ENCODE data around the gene FTO.

FTO gene

DNA sequence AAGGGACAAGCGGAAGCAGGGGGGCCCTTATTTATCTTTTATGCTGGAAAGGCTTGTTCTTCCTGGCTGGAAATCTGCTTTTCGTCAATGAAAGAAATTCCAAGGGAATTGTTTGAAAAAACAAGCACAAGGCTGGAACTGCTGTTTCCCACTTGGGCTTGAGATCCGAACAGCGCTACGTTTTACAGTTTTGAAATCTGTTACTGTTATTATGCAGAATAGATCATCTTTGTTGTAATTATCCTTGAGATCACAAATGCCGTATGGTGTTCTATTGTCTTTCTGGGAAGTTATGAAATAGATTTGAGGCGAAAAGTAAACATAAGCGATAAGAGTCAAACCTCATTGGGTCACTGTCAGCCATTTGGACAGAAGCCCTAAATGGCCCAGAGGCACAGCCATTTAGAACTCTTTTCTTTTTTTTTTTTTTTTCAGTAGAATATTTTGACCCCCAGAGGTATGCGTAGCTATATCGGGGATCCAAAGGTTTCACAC lies 359.4 kb downstream of the FTO start:
- DNase-seq = no peak

DNA sequence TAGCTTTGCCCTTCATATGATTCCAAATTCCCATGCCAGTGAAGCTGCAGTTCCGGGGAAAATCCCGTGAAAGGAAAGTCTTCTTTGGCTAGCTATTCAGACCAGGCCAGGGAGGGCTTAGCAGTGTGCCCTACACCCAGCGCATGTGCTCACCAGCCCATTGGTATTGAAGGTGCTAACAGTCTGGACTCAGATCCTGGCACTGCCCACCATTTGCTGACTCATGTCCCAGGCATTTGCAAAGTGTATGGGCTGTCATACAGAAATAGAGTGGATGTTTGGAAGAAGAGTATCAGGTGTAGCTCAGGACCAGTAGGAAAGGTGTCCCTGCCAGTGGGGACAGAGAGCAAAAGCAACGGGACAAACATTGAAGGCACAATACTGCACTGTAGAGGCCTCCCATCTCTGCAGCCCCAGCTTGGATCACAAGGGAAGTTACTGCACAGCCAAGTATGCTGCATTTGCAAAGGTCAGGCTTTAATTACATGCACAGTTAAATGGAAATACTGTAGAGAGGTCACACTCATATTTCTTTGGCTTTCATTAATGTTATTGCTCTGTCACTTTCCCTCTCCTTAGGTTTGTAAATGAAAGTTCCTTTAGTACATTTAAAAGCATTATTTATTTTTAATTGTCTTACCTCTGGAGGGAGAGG lies 362.6 kb downstream of the FTO start:
- no peak for DNase-seq

DNA sequence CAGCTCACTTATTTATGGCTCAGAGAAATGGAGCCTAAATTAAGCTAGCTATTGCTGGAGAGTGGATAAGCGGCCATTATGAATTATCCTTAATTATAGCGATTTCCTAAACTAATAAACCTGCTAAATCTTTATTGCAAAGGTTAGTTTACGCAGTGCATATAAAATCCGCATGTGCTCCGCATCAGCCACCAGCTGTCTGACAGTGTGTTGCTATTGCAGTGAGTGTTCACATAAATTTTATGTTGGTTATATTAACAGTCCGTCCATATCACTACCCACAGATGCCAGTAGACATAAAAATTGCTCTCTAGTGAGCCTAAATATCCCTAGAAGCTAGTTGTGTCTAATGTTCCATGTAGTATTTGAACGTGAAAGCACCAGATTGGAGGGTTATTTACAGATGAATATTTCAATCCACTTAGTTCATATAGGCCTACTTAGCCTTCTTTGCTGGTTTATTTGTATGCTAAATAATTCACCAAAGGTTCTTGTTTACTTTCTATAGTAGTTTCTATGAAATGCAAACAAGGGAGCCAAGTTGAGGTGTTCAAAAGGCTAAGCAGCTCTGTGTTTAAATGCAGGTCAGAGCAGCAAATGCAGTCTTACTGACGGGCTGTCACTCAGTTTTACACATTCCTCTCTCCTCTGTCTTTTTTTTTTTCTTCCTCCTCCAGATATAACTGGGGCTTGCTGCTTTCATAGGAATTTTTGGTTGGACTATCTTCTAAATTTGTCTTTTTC lies 363.5 kb downstream of the FTO start:
- no peak for DNase-seq

DNA sequence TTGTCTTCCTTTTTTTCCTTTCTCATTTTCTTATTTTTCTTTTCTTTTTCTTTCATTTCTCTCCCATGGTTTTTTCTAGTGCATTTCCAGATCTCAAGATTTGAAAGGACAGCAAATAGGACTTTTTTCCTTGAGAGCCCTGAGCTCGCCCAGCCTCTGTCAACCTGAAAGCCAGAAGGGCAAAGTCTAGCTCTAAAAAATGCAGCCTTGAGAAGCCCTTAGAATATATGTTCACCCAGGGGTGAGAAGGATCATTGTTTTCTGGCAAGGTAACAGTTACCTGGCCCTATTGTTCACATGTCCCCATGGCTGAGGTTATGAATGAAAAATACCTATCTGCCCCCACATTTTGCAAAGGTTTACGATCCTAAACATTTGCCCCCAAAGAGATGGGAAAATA lies 364.3 kb downstream of the FTO start:
- no peak for DNase-seq

DNA sequence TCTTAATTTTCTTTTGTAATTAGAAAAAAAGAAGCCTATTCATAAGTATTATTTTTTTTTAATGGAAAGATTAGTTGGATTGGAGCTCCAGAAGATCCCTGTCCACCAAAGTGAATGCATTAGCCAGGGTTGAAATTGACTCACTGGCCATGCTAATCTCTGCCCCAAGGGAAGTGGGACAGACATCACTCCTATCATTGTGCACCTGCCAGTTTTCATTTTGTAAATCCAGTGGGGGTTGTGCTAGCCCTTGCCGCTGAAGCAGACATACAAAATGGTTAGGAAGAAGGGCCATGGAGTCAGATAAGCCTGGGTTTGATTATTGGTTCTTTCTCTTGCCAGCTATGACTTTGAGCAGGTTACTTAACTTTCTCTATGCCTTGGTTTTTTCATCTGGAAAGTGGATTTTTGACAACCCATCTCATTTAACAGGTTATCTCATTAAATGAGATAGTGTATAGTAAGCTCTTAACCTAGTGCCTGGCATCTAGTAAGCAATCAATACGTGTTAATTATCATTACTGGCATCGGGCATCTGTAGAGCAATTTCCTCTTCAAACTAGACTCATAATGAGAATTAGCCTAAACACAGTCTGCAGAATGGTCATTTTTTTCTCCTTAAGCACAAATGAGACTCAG lies 365.8 kb downstream of the FTO start:
- no peak for DNase-seq

DNA sequence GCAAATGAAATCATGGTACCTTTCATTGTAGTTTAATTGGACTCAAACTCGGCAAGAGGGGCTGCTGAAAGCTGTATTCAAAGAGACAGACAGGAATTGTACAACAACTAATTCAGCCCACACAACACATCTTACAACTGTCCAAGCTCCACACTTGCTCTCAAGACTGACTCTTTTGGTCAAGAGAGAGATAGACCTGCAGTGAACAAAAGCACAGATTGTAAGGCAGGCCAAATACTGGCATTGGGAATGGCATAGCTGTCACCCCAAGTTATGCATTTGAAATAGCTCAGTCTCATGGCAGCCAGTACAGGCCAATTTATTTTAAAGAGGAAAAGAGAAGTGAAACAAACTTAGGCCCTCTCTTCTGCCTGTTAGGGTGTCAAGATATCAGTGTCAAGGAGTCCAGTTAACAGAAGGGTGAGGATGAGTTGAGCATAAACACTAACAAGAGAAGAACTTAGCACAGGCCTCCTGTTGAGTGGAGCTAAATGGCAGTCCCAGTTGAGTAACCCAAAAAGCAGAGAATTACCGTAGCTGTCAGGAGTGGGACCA lies 366.9 kb downstream of the FTO start:
- no peak for DNase-seq

DNA sequence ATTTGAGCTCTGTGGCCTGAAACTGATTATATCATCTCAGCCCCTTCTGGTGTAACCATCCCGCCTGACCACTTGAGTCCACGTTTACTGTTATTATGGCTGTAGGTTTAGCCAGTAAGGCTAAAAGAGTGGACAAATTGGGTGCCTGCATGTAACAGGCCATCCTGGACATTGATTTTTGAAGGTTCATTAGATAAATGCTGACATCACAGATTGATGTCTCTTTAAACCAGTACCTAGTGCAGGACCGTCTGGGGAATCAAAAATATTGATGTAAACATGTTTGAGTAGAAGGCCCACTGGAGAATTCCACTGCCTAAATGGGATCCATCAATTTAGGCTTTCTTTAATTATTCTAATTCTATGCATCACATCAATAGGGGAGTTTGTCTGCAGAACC lies 367.6 kb downstream of the FTO start:
- DNase-seq = no peak

DNA sequence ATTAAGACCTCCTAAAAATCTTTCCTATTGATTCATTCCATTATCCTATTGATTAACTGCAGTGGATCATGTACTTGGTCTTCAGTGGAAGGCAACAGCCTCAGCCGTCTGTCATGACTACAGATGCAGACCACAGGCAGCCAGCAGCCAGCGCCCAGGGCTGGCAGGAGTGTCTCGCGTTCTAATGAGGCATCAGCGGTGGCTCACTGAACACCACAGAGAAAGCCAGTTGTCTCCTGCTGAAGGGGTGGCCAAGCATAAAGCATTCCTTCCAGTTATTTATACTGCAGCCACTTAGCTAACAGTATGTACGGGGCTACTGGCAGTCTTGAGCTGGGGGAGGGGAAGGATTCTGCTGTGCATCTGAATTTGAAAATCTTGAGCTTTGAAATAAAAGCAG lies 368.3 kb downstream of the FTO start:
- no peak for DNase-seq

DNA sequence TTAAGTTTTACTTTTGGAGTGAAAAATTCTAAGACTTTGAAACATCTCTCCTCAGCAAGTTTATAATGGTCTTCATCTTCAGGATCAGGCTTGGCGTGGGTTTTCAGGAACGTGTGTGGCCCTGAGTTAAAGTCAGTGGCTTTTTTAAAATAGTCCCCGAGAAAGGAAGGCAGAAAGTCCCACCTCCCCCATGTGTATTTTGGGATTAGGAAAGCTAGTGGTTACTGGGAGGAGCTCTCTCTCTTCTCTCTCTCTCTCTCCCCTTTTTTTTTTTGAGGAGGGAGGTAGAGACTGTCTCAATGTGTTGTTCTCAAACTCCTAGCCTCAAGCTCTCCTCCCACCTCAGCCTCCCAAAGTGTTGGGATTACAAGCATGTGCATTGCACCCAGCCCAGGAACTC lies 369.4 kb downstream of the FTO start:
- no peak for DNase-seq

DNA sequence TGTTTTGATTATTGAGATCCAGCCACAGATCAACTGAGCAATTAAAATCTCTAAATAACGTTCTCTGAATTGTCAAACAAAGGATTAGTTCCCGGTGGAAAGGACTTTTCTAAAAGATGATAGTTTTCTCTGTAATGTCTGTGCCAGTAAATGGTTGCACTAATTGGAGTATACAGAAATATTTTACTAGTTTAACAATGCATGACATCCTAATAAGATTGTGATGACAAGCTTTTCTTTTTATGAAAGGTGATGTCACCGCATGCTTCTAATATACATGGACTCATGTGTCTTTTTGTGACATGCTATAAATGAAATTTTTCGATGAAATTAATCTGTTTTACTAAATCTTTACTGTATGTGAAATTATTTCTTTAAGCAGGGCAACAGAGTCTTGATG lies 371.5 kb downstream of the FTO start:
- no peak for DNase-seq

DNA sequence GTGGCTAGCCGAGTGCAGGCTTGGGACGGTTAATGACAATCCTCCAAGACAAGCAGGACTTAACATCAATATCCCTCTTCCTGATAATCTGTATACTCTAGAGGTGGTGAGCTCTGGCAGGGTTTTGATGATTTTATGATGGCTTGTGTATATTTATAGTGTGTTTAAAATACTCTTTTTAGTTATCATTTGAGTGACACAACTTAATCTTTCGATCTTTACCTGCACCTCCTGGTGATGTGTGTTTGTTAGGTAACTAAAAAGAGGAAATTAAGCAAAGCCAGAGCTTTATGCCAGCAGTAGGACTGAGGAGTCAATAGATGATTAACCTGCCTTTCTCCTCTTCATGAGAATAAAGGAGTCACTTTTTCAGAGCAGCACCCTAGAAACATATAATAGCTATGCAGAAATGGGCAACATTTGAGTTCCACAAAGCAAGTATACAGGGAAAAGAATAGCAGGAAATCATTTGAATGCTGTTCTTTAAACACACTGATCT lies 372.1 kb downstream of the FTO start:
- no peak for DNase-seq

DNA sequence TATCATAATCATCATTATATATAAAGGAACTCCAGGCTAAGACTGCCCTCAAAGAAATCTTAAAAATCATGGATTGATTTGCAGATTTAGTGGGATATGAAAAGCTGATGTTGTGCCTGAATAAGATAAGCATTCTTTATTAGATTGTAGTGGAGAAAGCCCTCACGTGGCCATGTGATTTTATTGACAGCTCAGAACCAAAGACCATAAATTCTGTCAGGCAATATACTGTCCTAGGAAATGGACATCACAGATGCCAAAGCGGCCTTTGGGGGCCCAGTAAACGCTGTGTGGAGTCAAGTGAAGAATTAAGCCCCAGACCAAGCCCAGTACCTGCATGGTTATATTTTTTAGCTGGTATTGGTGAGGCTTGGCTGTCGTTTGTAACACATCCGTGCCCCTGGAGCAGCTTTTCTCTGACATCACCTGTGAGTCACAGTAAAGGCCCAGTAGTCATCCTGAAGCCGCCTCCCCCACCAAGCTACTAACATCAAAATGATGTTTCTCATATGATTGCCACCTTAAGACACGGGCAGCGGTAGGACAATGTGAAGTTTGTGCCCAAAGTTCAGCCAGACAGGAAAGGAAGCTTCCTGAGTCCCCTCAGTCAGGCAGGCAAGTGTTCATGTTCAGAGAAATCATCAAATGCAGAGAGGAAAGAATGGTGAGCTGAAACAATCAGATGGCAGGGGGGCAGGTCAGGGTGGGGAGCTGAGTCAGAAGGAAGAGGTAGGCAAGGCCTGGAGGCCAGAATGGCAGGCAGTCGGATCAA lies 373.3 kb downstream of the FTO start:
- DNase-seq = no peak

DNA sequence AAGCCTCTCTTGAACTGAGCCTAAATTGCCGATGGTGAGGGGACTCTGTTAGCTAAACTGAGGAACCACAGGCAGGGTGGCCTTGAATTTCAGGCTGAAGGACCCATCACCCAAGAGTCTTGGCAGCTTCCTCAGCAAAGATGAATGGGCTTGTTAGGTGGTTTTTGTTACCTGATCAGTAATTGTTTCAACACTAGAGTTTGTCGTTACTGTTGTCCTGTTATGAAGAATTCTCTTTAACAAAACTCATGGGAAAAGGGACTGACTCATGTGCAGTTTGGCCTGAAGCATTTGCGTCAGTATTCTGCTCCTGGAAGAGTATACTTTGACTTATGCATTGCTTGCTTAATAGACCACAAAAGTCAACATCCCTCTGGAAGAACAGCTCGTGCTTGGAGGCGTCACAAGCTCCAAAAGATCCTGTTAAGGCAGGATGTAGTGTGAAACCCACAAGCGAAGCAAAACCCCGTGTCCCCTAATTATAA lies 376.6 kb downstream of the FTO start:
- peak; percentile 80 for DNase-seq

DNA sequence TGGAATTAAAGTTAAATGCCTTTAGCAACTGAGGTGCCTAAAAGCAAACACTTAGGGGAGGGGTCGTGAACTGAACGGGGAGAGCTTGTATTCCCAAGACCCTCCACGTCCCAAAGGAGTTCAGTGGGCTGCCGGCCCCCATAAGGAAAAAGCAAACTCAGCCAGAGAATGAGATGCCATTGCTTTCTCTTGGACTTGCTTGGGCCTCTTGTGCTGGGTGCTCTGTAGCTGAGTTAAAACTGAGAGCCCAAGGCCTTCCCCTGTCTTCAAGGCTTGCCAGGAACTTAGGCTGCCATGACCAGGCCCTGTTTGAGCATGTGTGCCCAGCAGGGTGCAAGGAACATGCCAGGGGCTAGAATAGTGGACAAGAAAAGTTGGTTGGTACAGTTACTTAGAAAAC lies 382.8 kb downstream of the FTO start:
- DNase-seq = no peak

DNA sequence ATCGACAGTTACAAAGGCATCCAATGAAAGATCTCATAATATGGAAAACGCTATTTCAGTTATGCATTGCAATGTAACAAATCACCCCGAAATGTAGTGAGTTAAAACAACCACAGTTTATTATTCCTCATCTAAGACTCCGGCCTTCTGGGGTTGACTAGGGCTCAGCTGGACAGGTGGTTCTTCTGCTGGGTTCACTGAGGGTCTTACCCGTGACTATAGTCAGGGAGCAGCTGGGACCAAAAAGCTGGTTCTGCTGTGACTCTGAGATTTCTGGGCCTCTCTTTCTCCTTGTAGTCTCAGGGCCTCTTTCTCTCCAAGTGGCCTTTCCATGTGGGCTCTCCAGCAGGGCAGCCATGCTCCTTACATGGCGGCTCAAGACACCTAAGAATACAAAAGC lies 386.6 kb downstream of the FTO start:
- DNase-seq = no peak

DNA sequence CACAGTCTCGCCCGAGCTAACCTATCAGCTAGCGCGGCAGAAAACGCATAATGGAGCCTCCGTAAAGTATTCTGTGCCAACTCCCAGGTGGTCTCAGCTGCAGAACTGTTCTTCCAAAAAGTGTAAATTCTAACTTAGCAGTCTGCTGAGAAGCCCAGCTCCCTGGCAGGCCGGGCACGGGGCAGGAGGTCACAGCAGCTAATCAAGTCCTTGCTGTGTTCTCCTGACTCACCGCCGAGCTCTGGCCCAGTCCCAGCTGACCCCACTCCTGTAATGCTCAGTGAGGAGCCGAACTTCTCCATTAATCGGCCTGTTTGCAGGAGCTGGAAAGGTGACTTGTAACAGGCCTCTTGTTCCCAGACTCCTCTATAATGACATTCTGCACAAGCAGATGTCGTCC lies 389.3 kb downstream of the FTO start:
- no peak for DNase-seq

DNA sequence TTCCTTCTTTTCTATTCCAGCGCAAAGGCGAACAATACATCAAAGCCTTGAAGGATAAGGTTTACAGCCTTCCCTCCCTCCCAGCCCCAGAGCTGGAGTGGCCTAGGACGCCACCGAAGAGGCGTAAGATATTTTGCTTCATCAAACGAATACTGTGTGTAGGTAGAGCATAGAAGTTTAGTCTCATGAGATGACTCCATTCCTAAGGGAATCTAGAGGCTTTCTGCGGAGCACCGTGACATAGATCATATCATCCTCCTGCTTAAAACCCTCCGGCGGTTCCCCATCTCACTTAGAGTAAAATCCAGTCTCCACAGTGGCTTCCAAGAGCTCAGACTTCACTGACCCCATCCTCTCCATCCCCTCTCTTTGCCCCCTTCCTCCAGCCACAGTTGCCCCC lies 390.7 kb downstream of the FTO start:
- DNase-seq = no peak

DNA sequence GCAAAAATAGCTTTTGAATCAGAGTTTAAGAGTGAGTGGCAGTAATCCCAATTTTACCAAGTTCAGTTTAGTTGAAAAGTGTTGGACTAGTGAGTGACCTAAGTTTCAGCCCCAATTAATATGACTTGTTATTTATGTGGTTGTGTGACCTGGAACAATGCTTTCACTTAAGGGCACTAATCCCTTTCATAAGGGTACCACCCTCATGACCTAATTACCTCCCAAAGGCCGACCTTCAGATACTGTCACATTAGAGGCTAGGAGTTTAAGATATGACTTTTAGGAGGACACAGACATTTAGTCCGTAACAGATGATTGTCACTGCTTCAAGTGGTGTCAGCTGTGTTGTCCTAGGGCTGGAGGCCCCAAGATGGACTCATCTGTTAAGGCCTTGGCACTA lies 392.7 kb downstream of the FTO start:
- DNase-seq = no peak

DNA sequence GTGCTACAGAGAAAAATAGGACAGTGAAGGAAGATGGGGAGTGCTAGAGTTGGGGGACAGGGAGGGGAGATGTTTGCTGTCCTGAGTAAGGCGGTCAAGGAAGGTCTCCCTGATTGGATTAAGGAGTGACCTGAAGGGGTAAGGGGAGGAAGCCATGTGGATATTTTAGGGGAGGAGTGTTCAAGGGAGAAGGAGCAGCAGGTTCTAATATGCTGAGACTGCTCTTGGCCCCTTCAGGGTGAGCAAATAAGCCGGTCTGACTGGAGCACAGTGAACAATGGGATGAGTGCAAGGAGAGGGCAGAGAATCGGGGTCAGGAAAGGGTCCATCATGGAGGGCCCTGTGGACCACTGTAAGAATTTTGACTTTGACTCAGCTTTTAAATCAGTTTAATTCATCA lies 393.8 kb downstream of the FTO start:
- no peak for DNase-seq

DNA sequence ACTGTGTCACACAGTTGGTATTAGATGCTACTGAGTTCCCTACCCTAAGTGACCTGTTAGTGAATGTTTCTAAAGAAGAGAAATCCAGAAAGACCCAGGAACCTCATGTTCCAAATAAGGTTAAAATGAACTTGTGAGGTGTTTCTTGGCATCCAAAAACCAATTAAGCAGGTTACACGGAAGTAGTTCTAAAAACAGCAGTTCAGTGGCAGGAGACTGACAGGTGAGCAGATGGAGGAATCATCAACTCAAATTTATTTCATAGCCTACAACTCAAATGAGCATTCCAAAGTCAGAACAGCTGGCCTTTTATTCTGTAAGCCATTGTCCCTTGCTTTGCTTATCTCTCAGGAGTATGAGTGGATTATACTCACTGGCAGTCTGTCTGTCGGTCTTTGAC lies 394.3 kb downstream of the FTO start:
- no peak for DNase-seq

DNA sequence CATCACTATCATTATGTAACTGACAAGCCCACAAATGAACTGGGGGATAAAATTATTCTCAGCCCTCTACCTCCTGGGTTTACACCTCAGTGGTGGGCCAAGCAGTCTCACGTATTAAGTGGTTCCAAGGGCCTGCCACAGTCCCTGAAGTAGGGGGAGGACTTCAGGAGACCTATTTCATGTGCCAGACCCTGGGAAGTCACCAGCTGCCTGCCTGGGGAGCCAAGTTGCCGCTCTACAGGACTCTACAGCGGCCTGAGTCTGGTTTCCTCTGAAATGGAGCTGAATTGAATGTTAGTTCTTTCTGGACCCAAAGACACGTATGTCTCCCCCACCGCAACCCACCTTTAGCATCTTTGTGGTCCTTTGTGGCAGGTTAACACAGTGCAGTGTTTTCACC lies 395.7 kb downstream of the FTO start:
- no peak for DNase-seq

DNA sequence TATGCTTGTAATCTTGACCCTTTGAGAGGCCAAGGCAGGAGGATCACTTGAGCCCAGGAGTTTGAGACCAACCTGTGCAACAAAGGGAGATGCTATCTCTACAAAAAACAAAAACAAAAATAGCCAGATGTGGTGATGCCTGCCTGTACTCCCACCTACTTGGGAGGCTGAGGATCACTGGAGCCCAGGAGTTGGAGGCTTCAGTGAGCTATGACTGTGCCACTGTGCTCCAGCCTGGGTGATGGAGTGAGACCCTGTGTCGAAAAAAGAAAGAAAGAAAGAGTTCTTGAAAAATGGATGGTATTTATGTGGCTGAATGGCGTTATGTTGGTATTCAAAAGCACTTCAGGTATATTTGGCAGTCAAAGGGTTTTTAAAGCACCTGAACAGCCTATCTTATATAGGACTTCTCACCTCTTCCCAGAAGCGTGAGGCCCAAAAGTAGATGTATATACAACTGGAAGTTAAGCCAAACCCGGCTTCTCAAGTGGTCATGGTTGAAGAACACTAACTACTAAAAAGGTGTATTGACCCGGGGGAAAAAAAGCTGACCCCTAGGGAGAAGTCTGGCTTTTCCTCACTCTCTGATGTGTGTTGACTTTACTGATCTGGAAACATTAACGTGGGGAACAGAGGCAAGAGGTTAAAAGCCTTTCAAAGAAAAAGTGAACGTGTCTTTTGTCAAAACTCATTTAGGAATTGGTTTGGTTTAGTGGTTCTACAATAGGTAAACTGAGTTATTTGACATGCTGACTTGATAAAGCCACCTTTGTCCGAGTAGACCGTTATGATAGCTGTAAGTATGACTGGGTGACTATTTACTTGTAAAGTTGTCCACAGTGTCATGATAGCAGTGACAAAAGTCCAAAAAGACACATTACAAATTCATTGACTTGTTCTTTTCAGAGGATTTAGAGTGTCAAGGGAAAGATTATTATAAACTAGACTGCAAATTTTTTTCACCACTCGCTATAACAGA lies 399.2 kb downstream of the FTO start:
- no peak for DNase-seq
